Activated CD8-positive, alpha-beta memory T cell treated with anti-CD3 and anti-CD28 coated beads, Interleukin-2, amount 50 U/mL, for 48 hours (primary cell): ENCODE results near the gene PCDH9.

ENCODE experiments used
- DNase-seq: peaks from one replicate; pipeline ENCODE4 v3.0.0-alpha.2; 2020

The PCDH9 gene

GRCh38 chr13:67077132-67077531 is 153.0 kb downstream of the PCDH9 start:
- no peak for DNase-seq

GRCh38 chr13:67076378-67076777 is 153.8 kb downstream of the PCDH9 start:
- no peak for DNase-seq

GRCh38 chr13:67075239-67075638 is 154.9 kb downstream of the PCDH9 start:
- DNase-seq = no peak

GRCh38 chr13:67071918-67072598 is 158.1 kb downstream of the PCDH9 start:
- no peak for DNase-seq

GRCh38 chr13:67070306-67070705 is 159.8 kb downstream of the PCDH9 start:
- DNase-seq = no peak

GRCh38 chr13:67069117-67069767 is 160.9 kb downstream of the PCDH9 start:
- no peak for DNase-seq

- DNase-seq = no peak
Observed at GRCh38 chr13:67064920-67065319, 165.2 kb downstream of the PCDH9 start.

GRCh38 chr13:67063036-67063435 is 167.1 kb downstream of the PCDH9 start:
- DNase-seq = no peak

- no peak for DNase-seq
Observed at GRCh38 chr13:67062160-67062559, 168.0 kb downstream of the PCDH9 start.

- no peak for DNase-seq
Observed at GRCh38 chr13:67061750-67062149, 168.4 kb downstream of the PCDH9 start.

GRCh38 chr13:67052550-67053490 is 177.3 kb downstream of the PCDH9 start:
- DNase-seq = no peak

- no peak for DNase-seq
Observed at GRCh38 chr13:67049744-67050143, 180.4 kb downstream of the PCDH9 start.

GRCh38 chr13:67048821-67049150 is 181.3 kb downstream of the PCDH9 start:
- no peak for DNase-seq

- no peak for DNase-seq
Observed at GRCh38 chr13:67048084-67048820, 181.9 kb downstream of the PCDH9 start.

GRCh38 chr13:67045357-67045756 is 184.8 kb downstream of the PCDH9 start:
- DNase-seq = no peak

- no peak for DNase-seq
Observed at GRCh38 chr13:67043901-67044300, 186.2 kb downstream of the PCDH9 start.

- DNase-seq = no peak
Observed at GRCh38 chr13:67042556-67042955, 187.6 kb downstream of the PCDH9 start.

GRCh38 chr13:67036699-67037457 is 193.3 kb downstream of the PCDH9 start:
- DNase-seq = no peak

- DNase-seq = no peak
Observed at GRCh38 chr13:67033170-67033569, 197.0 kb downstream of the PCDH9 start.

- DNase-seq = no peak
Observed at GRCh38 chr13:67023130-67023876, 206.8 kb downstream of the PCDH9 start.

- DNase-seq = no peak
Observed at GRCh38 chr13:67018775-67019174, 211.4 kb downstream of the PCDH9 start.

- DNase-seq = no peak
Observed at GRCh38 chr13:67017276-67017675, 212.9 kb downstream of the PCDH9 start.
